ENCODE results near the gene AFTPH. TPM values are rescaled to one million over a fixed set of nuclear protein-coding genes. Genes with fewer than 3 reads are reported as not detected.

The AFTPH gene
- polyA plus RNA-seq, 2 of the 4 experiments (the other 2 are of a cell fraction): 24.0 to 51.4 TPM

- FAIRE-seq: no peak
- Histone ChIP-seq H3K4me2 (no peak overlapping the region), H3K9me3 (no peaks in the 10 kb centered on the region), H3K4me1 (no peaks in the 10 kb centered on the region), H3K4me3 (no peak overlapping the region), H3K27ac (no peak overlapping the region)
- POLR2A ChIA-PET: no interaction called here
- CTCF ChIA-PET: interaction anchor here (0.8 to 6.8 kb wide), 6 partner anchors 8 to 241 kb away, joined by 3 to 69 read pairs (median 8); no protein-coding TSS in a partner anchor
- WGBS (ENCODE audit: missing lambda C conversion rate): 84% methylated on average over 13 of the region's 13 CpGs
- DNase-seq (ENCODE audit: low read depth in 1 of 2, low spot score in 1 of 2): no peak
- ATAC-seq: no peak
- TF ChIP-seq EP300 (IDR thresholded peaks at IDR 0.05): no peak
These were observed 99.2 kb downstream of the AFTPH start for GRCh38 chr2:64623242-64623850.

DNA sequence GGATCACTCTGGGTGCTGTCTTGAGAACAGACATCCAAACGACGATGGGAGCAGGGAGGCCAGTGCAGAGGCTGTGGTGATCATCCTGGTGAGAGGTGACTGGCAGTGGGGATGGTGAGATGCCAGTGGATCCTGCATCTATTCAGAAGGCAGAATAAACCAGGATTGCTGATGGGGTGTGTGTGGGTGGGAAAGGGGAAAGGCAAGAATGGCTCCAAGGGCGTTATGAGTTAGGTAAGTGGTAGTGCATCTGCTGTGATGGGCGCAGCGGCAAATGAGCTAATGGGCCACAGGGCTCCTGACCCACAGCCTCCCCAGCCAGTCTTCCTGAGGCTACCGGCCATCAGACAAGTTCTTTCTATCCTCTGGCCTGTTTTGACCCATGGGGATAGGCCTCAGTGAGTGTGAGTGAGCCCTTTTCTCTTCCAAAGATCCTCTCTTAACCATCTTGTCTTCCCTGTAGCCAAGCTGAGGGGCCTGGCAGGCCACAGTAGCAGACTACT, 100.0 kb downstream of the AFTPH start:
- DNase-seq (ENCODE audit: low read depth in 1 of 2, low spot score in 1 of 2) (no peak), FAIRE-seq (no peak), ATAC-seq (no peak)
- no peaks in the 10 kb centered on the region for H3K4me1 ChIP-seq
- H3K27ac ChIP-seq: no peak overlapping the region
- 88% methylated on average over 6 of the region's 6 CpGs for WGBS (ENCODE audit: missing lambda C conversion rate)
- TF ChIP-seq HDAC2 (IDR thresholded peaks at IDR 0.05): no peak
- no peak for TF ChIP-seq GATA3 (IDR thresholded peaks at IDR 0.05; ENCODE audit: borderline replicate concordance)
- no peak for TF ChIP-seq ELK1 (IDR thresholded peaks at IDR 0.05; ENCODE audit: low read depth, low read length)
- TF ChIP-seq EP300 (IDR thresholded peaks at IDR 0.05): no peak
- no peak for TF ChIP-seq ESRRA (IDR thresholded peaks at IDR 0.05; ENCODE audit: borderline replicate concordance, low read length)
- TF ChIP-seq CHD4 (IDR thresholded peaks at IDR 0.05; ENCODE audit: borderline replicate concordance): no peak
- no peak for TF ChIP-seq SMC3 (IDR thresholded peaks at IDR 0.05)
- H3K4me3 ChIP-seq: no peak overlapping the region
- POLR2A ChIA-PET: no interaction called here
- H3K4me2 ChIP-seq: no peak overlapping the region
- H3K9me3 ChIP-seq: no peaks in the 10 kb centered on the region
- CTCF ChIA-PET: interaction anchor here (0.6 to 6.0 kb wide), 9 partner anchors 9 to 293 kb away, joined by 3 to 49 read pairs (median 7); no protein-coding TSS in a partner anchor

- H3K4me1 ChIP-seq: no peaks in the 10 kb centered on the region
- POLR2A ChIA-PET: no interaction called here
- H3K27ac ChIP-seq: no peak overlapping the region
- DNase-seq (ENCODE audit: low read depth in 1 of 2, low spot score in 1 of 2) (no peak), ATAC-seq (no peak), FAIRE-seq (no peak)
- WGBS (ENCODE audit: missing lambda C conversion rate): 88% methylated on average over 6 of the region's 6 CpGs
- TF ChIP-seq ZC3H11A (IDR thresholded peaks at IDR 0.05): no peak
- H3K9me3 ChIP-seq: no peaks in the 10 kb centered on the region
- H3K4me3 ChIP-seq: no peak overlapping the region
- CTCF ChIA-PET: interaction anchor here (0.6 to 6.0 kb wide), 12 partner anchors 8 to 294 kb away, joined by 3 to 49 read pairs (median 4); partner anchors contain the start of gene SERTAD2
- H3K4me2 ChIP-seq: no peak overlapping the region
These were observed 100.7 kb downstream of the AFTPH start for GRCh38 chr2:64624862-64625261.

GRCh38 chr2:64625299-64626145, 101.4 kb downstream of the AFTPH start:
- no peak overlapping the region for H3K4me2 ChIP-seq
- H3K4me3 ChIP-seq: no peak overlapping the region
- H3K27ac ChIP-seq: no peak overlapping the region
- DNase-seq (ENCODE audit: low read depth in 1 of 2, low spot score in 1 of 2): no peak
- CTCF ChIA-PET: interaction anchor here (0.5 to 6.0 kb wide), 13 partner anchors 9 to 416 kb away, joined by 3 to 49 read pairs (median 4); partner anchors contain the start of gene SERTAD2
- no peak for TF ChIP-seq ZSCAN20 (CRISPR knock-in tag; IDR thresholded peaks at IDR 0.05)
- no peak for TF ChIP-seq KDM1A (IDR thresholded peaks at IDR 0.05; ENCODE audit: low read depth)
- peak in 1 of 2 experiments; percentile 26; a peak in 1 of 5 replicates for TF ChIP-seq RAD21 (conservative IDR thresholded peaks at IDR 0.05 in 1 of 2, IDR thresholded peaks at IDR 0.05 in 1 of 2)
- no peak for TF ChIP-seq RNF2 (IDR thresholded peaks at IDR 0.05; ENCODE audit: borderline replicate concordance, low read depth)
- no peak for TF ChIP-seq MYC (IDR thresholded peaks at IDR 0.05; ENCODE audit: borderline replicate concordance, low read length)
- FAIRE-seq: no peak
- no peaks in the 10 kb centered on the region for H3K4me1 ChIP-seq
- no peaks in the 10 kb centered on the region for H3K9me3 ChIP-seq
- POLR2A ChIA-PET: interaction anchor here (0.5 kb wide), 1 partner anchor 115 kb away, joined by 7 read pairs; no protein-coding TSS in a partner anchor
- ATAC-seq: peak; percentile 10 to 48; a peak in 4 of 6 replicates
- 74% methylated on average over 7 of the region's 7 CpGs for WGBS (ENCODE audit: missing lambda C conversion rate)

Measured in A549 (cell line).